ENCODE results near the gene LRRC8B.

Gene LRRC8B

DNA sequence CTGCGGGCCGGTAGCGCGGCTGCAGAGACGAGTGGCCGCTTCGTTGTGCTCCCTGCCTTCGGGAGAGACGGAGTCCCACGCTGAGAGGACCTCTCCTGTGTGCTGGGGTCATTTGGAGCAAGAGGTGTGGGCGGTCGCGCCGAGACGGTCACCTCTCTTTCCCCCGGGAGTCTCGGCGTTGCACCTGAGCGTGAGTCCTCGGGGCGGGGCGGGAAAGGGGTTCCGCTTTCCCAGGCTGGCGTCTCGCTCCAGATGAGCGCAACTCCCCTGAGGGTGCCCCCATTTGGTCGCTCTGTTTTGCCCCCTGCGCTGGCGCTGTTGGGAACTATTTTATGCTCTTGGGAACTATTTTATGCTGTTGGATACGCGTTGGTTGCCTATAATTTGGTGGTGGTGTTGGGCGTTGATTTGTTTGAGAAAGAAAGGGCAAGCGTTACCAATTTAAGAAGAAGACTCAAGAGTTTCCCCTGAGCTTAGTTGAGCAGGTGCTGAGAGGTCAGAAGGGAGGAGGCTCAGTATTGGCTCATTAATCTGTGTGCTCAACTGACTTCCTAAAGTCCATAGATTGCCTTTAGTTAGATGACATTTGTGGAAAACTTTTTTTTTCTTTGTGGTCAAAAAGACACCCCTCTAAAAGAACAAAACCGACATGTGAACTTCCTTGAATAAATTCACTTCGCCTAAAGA is 683 bp downstream of the LRRC8B start:
- Histone ChIP-seq H3K14ac (ENCODE audit: low read length) (peak overlapping the region; percentile 28), H2BK12ac (ENCODE audit: low read length) (no peak overlapping the region), H2BK15ac (ENCODE audit: low read length) (peak overlapping the region; percentile 82), H3K27ac (replicated peaks; ENCODE audit: low read length) (peak overlapping the region; percentile 79), H3K4me3 (ENCODE audit: low read length in 2 of 2) (peak overlapping the region; percentile 64 to 99), H3K36me3 (replicated peaks in 1 of 2; ENCODE audit: control insufficient read depth in 2 of 2, insufficient read depth in 2 of 2, low read length in 2 of 2) (no peaks in the 10 kb centered on the region), H3K18ac (ENCODE audit: low read length) (peak overlapping the region; percentile 99), H3K9ac (ENCODE audit: low read depth, low read length, poor library complexity) (peak overlapping the region; percentile 100), H4K8ac (ENCODE audit: low read depth, low read length) (no peak overlapping the region), H3K4ac (ENCODE audit: low read length) (peak overlapping the region; percentile 87), H2BK5ac (ENCODE audit: low read length) (peak overlapping the region; percentile 99), H3K9me3 (replicated peaks in 1 of 2; ENCODE audit: control insufficient read depth in 2 of 2, insufficient read depth in 1 of 2, low read depth in 1 of 2, low read length in 2 of 2) (peaks cover 1 to 3% of the 10 kb centered on the region in 2 donors), H2BK120ac (ENCODE audit: low read depth, low read length) (peak overlapping the region; percentile 56), H2AFZ (ENCODE audit: low read length) (peak overlapping the region; percentile 99), H3K79me1 (ENCODE audit: low read depth, low read length) (peaks cover 3% of the 10 kb centered on the region), H2AK5ac (ENCODE audit: low read depth, low read length) (peak overlapping the region; percentile 72), H3K4me2 (ENCODE audit: insufficient read depth, low read length, poor library complexity, severe bottlenecking) (peak overlapping the region; percentile 71), H3K27me3 (ENCODE audit: control insufficient read depth in 3 of 3, insufficient read depth in 3 of 3, low read depth in 1 of 3, low read length in 3 of 3) (peaks cover 0 to 21% (median 0%) of the 10 kb centered on the region in 3 experiments), H4K91ac (ENCODE audit: low read depth, low read length, poor library complexity) (peak overlapping the region; percentile 59), H3K4me1 (ENCODE audit: control insufficient read depth in 2 of 2, insufficient read depth in 1 of 2, low read depth in 1 of 2, low read length in 2 of 2) (peaks cover 7 to 19% of the 10 kb centered on the region in 2 donors), H3K23ac (ENCODE audit: low read depth, low read length, poor library complexity) (peak overlapping the region; percentile 86)
- WGBS, 2 donors (ENCODE audit: extremely low coverage in 2 of 2, insufficient read length in 2 of 2, insufficient replicate concordance in 1 of 2), result no CpG with 5 or more reads among the region's 35 CpGs
- no peak for DNase-seq (ENCODE audit: low spot score)

DNA sequence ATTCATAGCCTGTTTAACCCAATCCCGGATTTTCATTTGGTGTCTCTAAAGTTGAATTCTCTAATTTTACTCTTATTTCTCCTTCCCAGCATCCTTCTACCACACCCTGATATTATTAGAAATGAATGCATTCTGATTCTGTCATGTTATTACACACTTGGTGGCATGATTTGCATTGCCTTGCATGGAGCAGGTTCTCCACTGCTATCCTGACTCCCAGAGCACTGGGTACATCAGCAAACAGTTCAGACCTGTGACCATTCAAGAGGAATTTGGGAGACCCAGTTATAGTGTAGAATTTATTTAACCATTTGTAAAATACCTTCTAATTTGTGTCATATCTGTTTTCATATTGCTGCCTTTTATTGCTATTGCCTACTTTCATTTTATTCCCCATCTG is 2.6 kb downstream of the LRRC8B start:
- WGBS, 2 donors (ENCODE audit: extremely low coverage in 2 of 2, insufficient read length in 2 of 2, insufficient replicate concordance in 1 of 2), result no CpG with 5 or more reads among the region's 1 CpG
- Histone ChIP-seq H3K4me3 (ENCODE audit: low read length in 2 of 2) (no peak overlapping the region), H3K14ac (ENCODE audit: low read length) (no peak overlapping the region), H3K4me1 (ENCODE audit: control insufficient read depth in 2 of 2, insufficient read depth in 1 of 2, low read depth in 1 of 2, low read length in 2 of 2) (peaks cover 14 to 19% of the 10 kb centered on the region in 2 donors), H3K18ac (ENCODE audit: low read length) (no peak overlapping the region), H4K91ac (ENCODE audit: low read depth, low read length, poor library complexity) (no peak overlapping the region), H3K27ac (replicated peaks; ENCODE audit: low read length) (no peak overlapping the region), H3K9me3 (replicated peaks in 1 of 2; ENCODE audit: control insufficient read depth in 2 of 2, insufficient read depth in 1 of 2, low read depth in 1 of 2, low read length in 2 of 2) (peaks cover 0 to 3% of the 10 kb centered on the region in 2 donors), H3K4me2 (ENCODE audit: insufficient read depth, low read length, poor library complexity, severe bottlenecking) (no peak overlapping the region), H3K23ac (ENCODE audit: low read depth, low read length, poor library complexity) (no peak overlapping the region), H2AK5ac (ENCODE audit: low read depth, low read length) (no peak overlapping the region), H3K4ac (ENCODE audit: low read length) (no peak overlapping the region), H2BK5ac (ENCODE audit: low read length) (no peak overlapping the region), H3K36me3 (replicated peaks in 1 of 2; ENCODE audit: control insufficient read depth in 2 of 2, insufficient read depth in 2 of 2, low read length in 2 of 2) (no peaks in the 10 kb centered on the region), H2BK12ac (ENCODE audit: low read length) (no peak overlapping the region), H3K9ac (ENCODE audit: low read depth, low read length, poor library complexity) (no peak overlapping the region), H3K27me3 (ENCODE audit: control insufficient read depth in 3 of 3, insufficient read depth in 3 of 3, low read depth in 1 of 3, low read length in 3 of 3) (peaks cover 0 to 21% (median 0%) of the 10 kb centered on the region in 3 experiments), H2BK15ac (ENCODE audit: low read length) (no peak overlapping the region), H2BK120ac (ENCODE audit: low read depth, low read length) (no peak overlapping the region), H2AFZ (ENCODE audit: low read length) (no peak overlapping the region), H4K8ac (ENCODE audit: low read depth, low read length) (no peak overlapping the region), H3K79me1 (ENCODE audit: low read depth, low read length) (peaks cover 5% of the 10 kb centered on the region)
- DNase-seq (ENCODE audit: low spot score), result no peak

DNA sequence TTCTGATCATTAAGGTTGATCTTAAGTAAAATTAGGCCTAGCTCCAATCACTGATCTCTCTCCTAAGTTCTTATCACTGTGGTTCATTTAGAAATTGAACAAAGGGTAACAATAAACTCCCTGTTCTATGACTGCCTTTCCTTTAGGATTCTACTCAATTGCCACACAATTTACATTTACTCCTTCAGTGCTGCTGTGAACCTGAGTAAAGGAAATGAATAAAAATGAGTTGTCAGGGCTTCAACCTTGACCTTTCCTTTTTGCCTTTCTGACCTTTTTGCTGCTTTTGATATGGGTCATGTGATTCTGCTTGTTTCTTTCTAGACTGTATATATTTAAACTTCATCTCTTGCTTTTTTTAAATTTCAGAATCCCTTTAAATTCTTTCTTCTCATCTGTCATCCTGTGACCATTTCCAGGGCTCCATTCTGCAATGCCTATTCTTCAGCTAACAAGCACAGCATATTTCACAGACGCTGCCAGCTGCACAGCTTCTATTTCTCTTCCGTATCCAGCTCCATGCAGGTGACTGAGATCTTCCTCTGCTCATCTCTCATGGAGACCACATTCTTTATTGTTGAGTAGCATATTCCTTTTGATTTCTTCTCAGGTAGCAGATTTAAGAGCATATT is 3.2 kb downstream of the LRRC8B start:
- no peak overlapping the region for H3K4me3 ChIP-seq (ENCODE audit: low read length in 2 of 2)

DNA sequence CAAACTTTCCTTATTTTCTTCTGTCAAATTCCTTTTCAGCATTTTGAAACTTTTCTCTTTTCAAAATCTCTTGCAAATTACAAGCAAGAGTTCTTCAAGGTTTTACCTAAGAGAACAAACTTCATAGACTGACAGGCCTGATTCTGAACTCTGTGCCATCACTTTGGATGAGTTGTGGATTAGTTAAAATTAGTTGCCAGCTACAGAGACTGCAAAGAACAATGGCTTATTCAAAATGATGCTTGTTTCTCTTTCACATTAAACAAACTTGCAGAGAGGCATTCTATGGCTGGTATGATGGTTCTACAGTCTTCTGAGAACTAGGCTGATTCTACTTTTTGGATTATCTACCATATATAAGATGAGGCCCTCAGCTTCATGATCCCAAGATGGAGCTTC is 3.8 kb downstream of the LRRC8B start:
- Histone ChIP-seq H2BK5ac (ENCODE audit: low read length) (no peak overlapping the region), H3K9me3 (replicated peaks in 1 of 2; ENCODE audit: control insufficient read depth in 2 of 2, insufficient read depth in 1 of 2, low read depth in 1 of 2, low read length in 2 of 2) (no peaks in the 10 kb centered on the region), H3K4ac (ENCODE audit: low read length) (no peak overlapping the region), H2AFZ (ENCODE audit: low read length) (no peak overlapping the region), H3K18ac (ENCODE audit: low read length) (no peak overlapping the region), H3K23ac (ENCODE audit: low read depth, low read length, poor library complexity) (no peak overlapping the region), H3K4me3 (ENCODE audit: low read length in 2 of 2) (no peak overlapping the region), H3K27ac (replicated peaks; ENCODE audit: low read length) (no peak overlapping the region), H3K36me3 (replicated peaks in 1 of 2; ENCODE audit: control insufficient read depth in 2 of 2, insufficient read depth in 2 of 2, low read length in 2 of 2) (no peaks in the 10 kb centered on the region), H2BK12ac (ENCODE audit: low read length) (no peak overlapping the region), H3K4me2 (ENCODE audit: insufficient read depth, low read length, poor library complexity, severe bottlenecking) (no peak overlapping the region), H2AK5ac (ENCODE audit: low read depth, low read length) (no peak overlapping the region), H2BK120ac (ENCODE audit: low read depth, low read length) (no peak overlapping the region), H3K79me1 (ENCODE audit: low read depth, low read length) (peaks cover 5% of the 10 kb centered on the region), H4K91ac (ENCODE audit: low read depth, low read length, poor library complexity) (no peak overlapping the region), H3K9ac (ENCODE audit: low read depth, low read length, poor library complexity) (no peak overlapping the region), H3K27me3 (ENCODE audit: control insufficient read depth in 3 of 3, insufficient read depth in 3 of 3, low read depth in 1 of 3, low read length in 3 of 3) (peaks cover 0 to 21% (median 0%) of the 10 kb centered on the region in 3 experiments), H2BK15ac (ENCODE audit: low read length) (no peak overlapping the region), H4K8ac (ENCODE audit: low read depth, low read length) (no peak overlapping the region), H3K14ac (ENCODE audit: low read length) (no peak overlapping the region), H3K4me1 (ENCODE audit: control insufficient read depth in 2 of 2, insufficient read depth in 1 of 2, low read depth in 1 of 2, low read length in 2 of 2) (peaks cover 14 to 19% of the 10 kb centered on the region in 2 donors)
- no peak for DNase-seq (ENCODE audit: low spot score)

More for the DNA sequence above, 3.2 kb downstream of the LRRC8B start:
- Histone ChIP-seq H3K27ac (replicated peaks; ENCODE audit: low read length) (no peak overlapping the region), H3K4me2 (ENCODE audit: insufficient read depth, low read length, poor library complexity, severe bottlenecking) (no peak overlapping the region), H3K27me3 (ENCODE audit: control insufficient read depth in 3 of 3, insufficient read depth in 3 of 3, low read depth in 1 of 3, low read length in 3 of 3) (peaks cover 0 to 21% (median 0%) of the 10 kb centered on the region in 3 experiments), H4K8ac (ENCODE audit: low read depth, low read length) (no peak overlapping the region), H3K36me3 (replicated peaks in 1 of 2; ENCODE audit: control insufficient read depth in 2 of 2, insufficient read depth in 2 of 2, low read length in 2 of 2) (no peaks in the 10 kb centered on the region), H3K9ac (ENCODE audit: low read depth, low read length, poor library complexity) (no peak overlapping the region), H3K4ac (ENCODE audit: low read length) (no peak overlapping the region), H3K79me1 (ENCODE audit: low read depth, low read length) (peaks cover 5% of the 10 kb centered on the region), H2BK120ac (ENCODE audit: low read depth, low read length) (no peak overlapping the region), H2BK12ac (ENCODE audit: low read length) (no peak overlapping the region), H3K9me3 (replicated peaks in 1 of 2; ENCODE audit: control insufficient read depth in 2 of 2, insufficient read depth in 1 of 2, low read depth in 1 of 2, low read length in 2 of 2) (peaks cover 0 to 1% of the 10 kb centered on the region in 2 donors), H3K18ac (ENCODE audit: low read length) (no peak overlapping the region), H3K4me1 (ENCODE audit: control insufficient read depth in 2 of 2, insufficient read depth in 1 of 2, low read depth in 1 of 2, low read length in 2 of 2) (peaks cover 14 to 19% of the 10 kb centered on the region in 2 donors), H4K91ac (ENCODE audit: low read depth, low read length, poor library complexity) (no peak overlapping the region), H2AK5ac (ENCODE audit: low read depth, low read length) (no peak overlapping the region), H3K14ac (ENCODE audit: low read length) (no peak overlapping the region), H3K23ac (ENCODE audit: low read depth, low read length, poor library complexity) (no peak overlapping the region), H2BK5ac (ENCODE audit: low read length) (no peak overlapping the region), H2BK15ac (ENCODE audit: low read length) (no peak overlapping the region), H2AFZ (ENCODE audit: low read length) (no peak overlapping the region)
- no CpG with 5 or more reads among the region's 2 CpGs for WGBS, 2 donors (ENCODE audit: extremely low coverage in 2 of 2, insufficient read length in 2 of 2, insufficient replicate concordance in 1 of 2)
- DNase-seq (ENCODE audit: low spot score), result no peak

Measured in neuronal stem cell (in vitro differentiated cells).